Activated effector memory CD4-positive, alpha-beta T cell treated with Interleukin-2 at 50 U/mL for 16 hours (primary cell): ENCODE results near the gene CDK5RAP2.
"Not testable (repeated sequence)": the region's sequence is repeated elsewhere in the genome, so short reads cannot be mapped to it uniquely, and the experiment has no call there.

Source experiments
- DNase-seq: peaks from one replicate; pipeline ENCODE4 v3.0.0-alpha.2; 2020

CDK5RAP2 gene

GRCh38 chr9:120464176-120464886 is 115.6 kb downstream of the CDK5RAP2 start:
- no peak for DNase-seq

- no peak for DNase-seq
Measured at GRCh38 chr9:120463765-120464164, 116.2 kb downstream of the CDK5RAP2 start.

DNA sequence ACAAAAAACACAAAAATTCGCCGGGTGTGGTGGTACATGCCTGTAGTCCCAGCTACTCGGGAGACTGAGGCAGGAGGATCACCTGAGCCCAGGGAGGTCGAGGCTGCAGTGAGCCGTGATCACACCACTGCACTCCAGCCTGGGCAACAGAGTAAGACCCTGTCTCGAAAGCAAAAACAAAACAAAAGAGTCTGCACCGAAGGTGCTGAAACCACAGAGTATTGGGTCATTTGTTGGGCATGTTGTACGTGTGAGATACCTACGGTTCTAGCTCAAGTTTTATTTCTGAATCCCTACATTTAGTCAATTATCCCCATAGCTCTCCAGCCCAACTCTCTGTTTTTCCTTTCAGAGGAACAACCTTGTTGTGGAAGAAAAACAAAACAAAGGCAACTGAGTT is 118.3 kb downstream of the CDK5RAP2 start:
- not testable (repeated sequence) for DNase-seq

DNA sequence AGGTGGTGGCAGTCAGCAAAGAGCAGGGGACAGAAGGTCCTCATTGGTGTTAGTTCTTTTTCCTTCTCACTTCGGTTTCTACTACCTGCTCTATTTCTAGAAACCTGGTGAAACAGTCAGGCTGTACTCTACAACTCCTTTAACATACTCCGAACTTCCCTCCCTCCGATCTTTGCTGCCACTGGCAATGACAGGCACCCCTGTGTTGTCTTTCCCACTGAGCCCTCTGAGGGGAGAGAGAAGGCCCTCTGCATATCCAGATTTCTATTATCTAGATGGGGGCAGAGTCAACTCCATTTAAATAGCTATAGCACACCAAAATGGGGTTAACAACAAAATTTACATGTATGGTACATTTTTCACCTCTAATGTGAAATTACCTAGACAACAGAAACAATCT is 123.7 kb downstream of the CDK5RAP2 start:
- no peak for DNase-seq

- no peak for DNase-seq
Measured at GRCh38 chr9:120454467-120454866, 125.5 kb downstream of the CDK5RAP2 start.

- no peak for DNase-seq
Measured at GRCh38 chr9:120453792-120454191, 126.2 kb downstream of the CDK5RAP2 start.

DNA sequence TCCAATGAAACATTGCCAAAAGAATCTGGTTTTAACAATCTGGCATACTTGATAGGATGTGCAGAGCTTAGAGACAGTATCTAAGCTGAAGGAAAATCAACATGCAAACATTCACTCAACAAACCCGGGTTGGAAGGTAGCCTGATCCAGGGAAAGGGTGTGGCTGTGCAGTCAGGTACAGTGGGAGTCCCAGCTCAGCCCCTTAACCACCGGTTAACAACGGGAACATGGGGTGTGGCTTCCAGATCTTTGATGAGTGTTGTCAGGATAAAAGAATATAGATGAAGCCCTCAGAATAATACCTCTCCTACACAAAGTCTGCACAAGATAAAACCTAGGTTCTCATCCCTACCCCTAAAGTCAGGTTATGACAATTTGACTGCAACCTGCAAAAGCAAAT is 127.3 kb downstream of the CDK5RAP2 start:
- no peak for DNase-seq

DNA sequence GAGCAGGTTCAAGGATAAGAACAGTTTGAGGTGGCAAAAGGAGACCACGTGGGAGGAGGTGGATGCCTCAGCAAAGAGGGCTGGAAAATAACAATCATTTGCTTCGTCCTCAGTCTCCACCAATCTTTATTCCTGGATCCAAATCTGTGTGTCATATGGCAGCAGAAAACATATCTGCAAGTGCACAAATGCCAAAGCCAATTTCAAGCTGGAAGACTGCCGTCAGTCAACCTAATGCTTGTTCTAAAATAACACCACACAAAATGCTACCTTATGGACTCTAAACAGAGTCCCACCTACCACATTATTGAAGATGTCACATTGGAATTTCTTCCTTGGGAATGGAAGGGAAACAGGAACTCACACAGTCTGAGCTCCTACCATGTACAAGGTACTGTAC is 129.1 kb downstream of the CDK5RAP2 start:
- no peak for DNase-seq

DNA sequence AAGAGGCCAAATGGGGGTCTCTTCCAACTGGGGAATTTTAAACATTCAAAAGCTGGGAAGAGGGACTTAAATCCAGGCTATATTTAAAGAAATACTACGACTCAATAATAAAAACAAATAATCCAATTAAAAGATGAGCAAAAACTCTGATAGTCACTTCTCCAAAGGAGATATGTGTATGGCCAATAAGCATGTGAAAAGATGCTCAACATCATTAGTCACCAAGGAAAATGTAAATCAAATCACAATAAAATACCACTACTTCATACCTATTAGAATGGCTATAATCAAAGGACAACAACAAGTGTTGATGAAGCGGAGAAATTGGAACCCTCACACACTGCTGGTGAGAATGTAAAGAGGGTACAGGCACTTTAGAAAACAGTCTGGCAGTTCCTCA is 130.4 kb downstream of the CDK5RAP2 start:
- no peak for DNase-seq

GRCh38 chr9:120447959-120448500 is 131.9 kb downstream of the CDK5RAP2 start:
- DNase-seq = no peak

GRCh38 chr9:120446671-120447070 is 133.3 kb downstream of the CDK5RAP2 start:
- DNase-seq = no peak

- no peak for DNase-seq
Measured at GRCh38 chr9:120443976-120444375, 136.0 kb downstream of the CDK5RAP2 start.

- DNase-seq = no peak
Measured at GRCh38 chr9:120443489-120443888, 136.5 kb downstream of the CDK5RAP2 start.

DNA sequence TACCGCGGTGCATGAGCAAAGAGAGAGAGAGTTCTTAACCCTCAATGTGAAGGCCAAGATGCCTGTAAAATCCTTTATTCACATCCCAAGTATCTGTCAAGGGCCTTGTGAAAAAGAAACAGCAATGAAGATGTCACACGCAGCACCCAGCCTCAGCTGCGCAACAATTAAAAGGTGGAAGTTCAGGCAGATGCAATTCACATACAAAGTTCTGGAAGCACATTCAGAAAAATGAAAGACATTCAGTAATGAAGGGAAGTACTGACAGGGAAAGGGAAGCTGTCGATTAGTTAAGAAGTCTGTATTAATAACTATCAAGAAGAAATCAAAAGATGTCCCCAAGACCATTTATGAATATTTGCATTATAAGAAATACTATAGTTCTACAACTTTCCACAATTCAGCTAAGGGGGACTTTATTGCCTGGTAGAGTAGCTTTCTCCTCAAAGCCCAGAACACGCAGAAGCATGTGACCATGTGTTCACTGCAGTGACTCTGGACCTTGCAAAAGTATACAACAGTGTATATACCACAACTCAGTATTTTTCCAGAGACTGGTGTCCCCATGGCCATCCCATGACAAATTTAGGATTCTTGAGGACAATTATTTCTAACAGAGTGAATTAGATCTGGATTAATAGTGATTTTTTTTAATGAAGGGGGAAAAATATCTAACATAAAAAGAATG is 137.5 kb downstream of the CDK5RAP2 start:
- no peak for DNase-seq

- DNase-seq = no peak
Measured at GRCh38 chr9:120441426-120442307, 138.3 kb downstream of the CDK5RAP2 start.

- DNase-seq = no peak
Measured at GRCh38 chr9:120440791-120441190, 139.2 kb downstream of the CDK5RAP2 start.

- DNase-seq = no peak
Measured at GRCh38 chr9:120439926-120440325, 140.0 kb downstream of the CDK5RAP2 start.

DNA sequence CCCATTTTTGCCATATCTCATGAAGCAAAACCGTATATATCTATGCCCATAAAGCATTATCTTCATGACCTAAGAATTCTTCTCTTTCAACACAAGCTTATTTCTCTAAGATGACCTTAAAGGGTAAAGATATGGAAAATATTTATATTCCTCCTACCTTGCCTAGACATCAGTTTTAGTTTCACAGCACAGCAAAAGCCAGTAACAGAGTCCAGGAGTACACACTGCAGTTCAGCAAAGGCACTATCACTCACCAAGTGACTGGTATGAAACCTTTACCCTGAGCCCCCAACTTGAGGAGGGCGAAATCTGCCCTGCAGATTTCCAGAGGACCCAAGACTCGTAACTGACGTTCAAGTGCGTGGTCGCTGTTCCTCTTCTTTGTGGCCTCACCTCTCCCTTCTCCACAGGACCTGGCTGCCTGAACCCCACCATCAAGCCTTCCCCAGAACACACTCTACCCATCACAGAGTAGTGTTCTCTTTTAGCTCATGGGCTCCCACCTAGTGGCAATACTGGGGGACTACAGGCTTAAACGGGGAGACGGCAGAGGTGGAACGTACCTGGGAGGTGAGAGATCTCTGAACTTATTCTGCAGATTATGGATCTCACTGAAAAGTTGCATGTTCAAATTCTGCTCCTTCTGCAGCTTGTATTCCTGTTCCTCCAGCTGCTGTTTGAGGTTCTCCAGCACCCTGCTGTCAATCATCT is 141.0 kb downstream of the CDK5RAP2 start:
- no peak for DNase-seq

DNA sequence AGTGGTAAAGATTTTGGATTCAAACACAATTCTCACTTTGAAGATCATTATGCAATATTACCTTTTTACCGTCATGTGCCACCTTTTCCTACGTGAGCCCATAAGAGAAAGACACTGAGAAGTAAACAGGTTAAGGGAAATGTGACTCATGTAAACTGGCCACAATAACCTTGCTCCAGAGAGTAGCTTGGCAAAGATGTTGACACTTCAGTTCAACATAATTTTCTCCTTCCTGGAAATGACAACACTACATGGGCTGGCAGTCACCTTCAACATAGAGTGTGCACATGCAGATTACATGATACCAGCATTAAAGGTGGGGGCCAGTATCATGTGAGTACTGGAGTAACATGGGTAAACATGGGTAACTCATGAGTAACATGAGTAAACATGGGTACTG is 141.9 kb downstream of the CDK5RAP2 start:
- DNase-seq = no peak

GRCh38 chr9:120436983-120437475 is 142.9 kb downstream of the CDK5RAP2 start:
- DNase-seq = no peak

DNA sequence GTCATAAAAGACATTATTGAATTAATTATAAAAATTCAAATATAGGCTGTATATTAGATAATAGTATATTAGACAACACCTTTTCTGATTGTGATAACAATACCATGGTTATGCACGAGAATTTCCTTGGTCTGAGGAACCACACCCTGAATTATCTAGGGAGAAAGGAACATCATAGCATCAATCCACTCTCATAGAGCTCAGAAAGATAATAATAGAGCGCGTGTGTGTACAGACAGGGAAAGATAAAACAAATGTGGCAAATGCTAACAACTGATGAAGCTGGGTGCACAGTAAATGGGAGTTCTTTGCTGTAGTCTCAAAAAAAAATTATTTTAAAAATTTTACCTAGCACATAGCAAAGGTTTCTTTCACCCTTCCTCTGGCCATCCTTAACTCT is 143.5 kb downstream of the CDK5RAP2 start:
- no peak for DNase-seq

GRCh38 chr9:120435091-120435490 is 144.9 kb downstream of the CDK5RAP2 start:
- DNase-seq = no peak

DNA sequence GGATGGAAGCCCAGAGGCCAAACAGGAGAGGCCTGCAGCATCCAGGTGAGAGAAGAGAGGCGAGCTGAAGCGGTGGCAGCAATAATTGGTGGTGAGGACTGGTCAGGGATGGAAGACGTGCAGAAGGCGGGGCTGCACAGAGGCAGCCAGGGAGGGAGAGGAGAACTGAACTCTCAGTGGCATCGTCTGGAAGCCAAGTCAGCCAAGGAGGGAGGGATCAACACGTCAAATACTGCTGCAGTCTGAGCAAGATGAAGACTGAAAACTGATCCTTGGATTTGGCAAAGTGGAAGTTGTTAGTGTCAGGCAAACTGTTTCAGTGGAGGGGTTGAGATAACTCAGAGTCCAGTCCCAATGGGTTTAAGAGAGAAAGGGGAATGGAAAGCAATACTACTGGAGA is 145.4 kb downstream of the CDK5RAP2 start:
- no peak for DNase-seq
